Measurements from ENCODE around the gene CCL16. TPM values are rescaled to one million over a fixed set of nuclear protein-coding genes. Genes with fewer than 3 reads are reported as not detected.

Gene CCL16
- polyA plus RNA-seq, 1 donor from 2014 or later = not detected

DNA sequence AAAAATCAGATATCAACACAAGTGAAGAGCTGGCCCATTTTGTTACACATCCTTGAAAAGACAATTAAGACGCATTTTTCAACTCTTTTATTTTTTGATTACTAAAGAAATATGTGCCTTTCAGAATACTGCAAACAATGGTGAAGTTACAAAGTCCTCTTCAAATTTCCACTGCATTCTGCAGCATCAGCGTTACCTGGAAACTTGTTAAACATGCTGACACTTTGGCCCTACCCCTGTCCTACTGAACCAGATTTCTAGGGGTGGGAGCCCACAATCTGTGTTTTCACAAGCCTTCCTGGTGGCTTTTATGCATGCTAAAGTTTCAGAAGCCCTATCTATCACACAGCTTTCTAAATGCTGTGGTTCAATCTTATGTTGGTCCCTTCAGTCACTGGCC lies 9.8 kb upstream of the CCL16 start:
- no peaks in the 10 kb centered on the region for H3K79me2 ChIP-seq (replicated peaks; ENCODE audit: insufficient read depth, low read length)
- H3K27me3 ChIP-seq (ENCODE audit: insufficient read depth, low read depth, low read length) = no peaks in the 10 kb centered on the region
- H3F3A ChIP-seq (ENCODE audit: insufficient read depth, low read length, poor library complexity, severe bottlenecking) = no peaks in the 10 kb centered on the region
- H4K20me1 ChIP-seq (ENCODE audit: insufficient read depth) = no peaks in the 10 kb centered on the region
- H3K36me3 ChIP-seq (ENCODE audit: insufficient read depth, low read length) = no peaks in the 10 kb centered on the region
- TF ChIP-seq RAD21 (conservative IDR thresholded peaks at IDR 0.05) (no peak), EP300 (conservative IDR thresholded peaks at IDR 0.05; ENCODE audit: poor library complexity, severe bottlenecking) (no peak), MXI1 (conservative IDR thresholded peaks at IDR 0.05; ENCODE audit: poor library complexity, severe bottlenecking) (no peak), POLR2AphosphoS5 (IDR thresholded peaks at IDR 0.05) (no peak), SMC3 (conservative IDR thresholded peaks at IDR 0.05; ENCODE audit: poor library complexity) (no peak), EZH2 (IDR thresholded peaks at IDR 0.05; ENCODE audit: borderline replicate concordance, insufficient read depth, low read length, poor library complexity, severe bottlenecking) (no peak), TAF1 (IDR thresholded peaks at IDR 0.05; ENCODE audit: low read depth) (no peak)
- TF ChIP-seq, protein P1, sequence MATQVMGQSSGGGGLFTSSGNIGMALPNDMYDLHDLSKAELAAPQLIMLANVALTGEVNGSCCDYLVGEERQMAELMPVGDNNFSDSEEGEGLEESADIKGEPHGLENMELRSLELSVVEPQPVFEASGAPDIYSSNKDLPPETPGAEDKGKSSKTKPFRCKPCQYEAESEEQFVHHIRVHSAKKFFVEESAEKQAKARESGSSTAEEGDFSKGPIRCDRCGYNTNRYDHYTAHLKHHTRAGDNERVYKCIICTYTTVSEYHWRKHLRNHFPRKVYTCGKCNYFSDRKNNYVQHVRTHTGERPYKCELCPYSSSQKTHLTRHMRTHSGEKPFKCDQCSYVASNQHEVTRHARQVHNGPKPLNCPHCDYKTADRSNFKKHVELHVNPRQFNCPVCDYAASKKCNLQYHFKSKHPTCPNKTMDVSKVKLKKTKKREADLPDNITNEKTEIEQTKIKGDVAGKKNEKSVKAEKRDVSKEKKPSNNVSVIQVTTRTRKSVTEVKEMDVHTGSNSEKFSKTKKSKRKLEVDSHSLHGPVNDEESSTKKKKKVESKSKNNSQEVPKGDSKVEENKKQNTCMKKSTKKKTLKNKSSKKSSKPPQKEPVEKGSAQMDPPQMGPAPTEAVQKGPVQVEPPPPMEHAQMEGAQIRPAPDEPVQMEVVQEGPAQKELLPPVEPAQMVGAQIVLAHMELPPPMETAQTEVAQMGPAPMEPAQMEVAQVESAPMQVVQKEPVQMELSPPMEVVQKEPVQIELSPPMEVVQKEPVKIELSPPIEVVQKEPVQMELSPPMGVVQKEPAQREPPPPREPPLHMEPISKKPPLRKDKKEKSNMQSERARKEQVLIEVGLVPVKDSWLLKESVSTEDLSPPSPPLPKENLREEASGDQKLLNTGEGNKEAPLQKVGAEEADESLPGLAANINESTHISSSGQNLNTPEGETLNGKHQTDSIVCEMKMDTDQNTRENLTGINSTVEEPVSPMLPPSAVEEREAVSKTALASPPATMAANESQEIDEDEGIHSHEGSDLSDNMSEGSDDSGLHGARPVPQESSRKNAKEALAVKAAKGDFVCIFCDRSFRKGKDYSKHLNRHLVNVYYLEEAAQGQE (IDR thresholded peaks at IDR 0.05; ENCODE audit: borderline replicate concordance) = no peak
- TF ChIP-seq, protein P2, sequence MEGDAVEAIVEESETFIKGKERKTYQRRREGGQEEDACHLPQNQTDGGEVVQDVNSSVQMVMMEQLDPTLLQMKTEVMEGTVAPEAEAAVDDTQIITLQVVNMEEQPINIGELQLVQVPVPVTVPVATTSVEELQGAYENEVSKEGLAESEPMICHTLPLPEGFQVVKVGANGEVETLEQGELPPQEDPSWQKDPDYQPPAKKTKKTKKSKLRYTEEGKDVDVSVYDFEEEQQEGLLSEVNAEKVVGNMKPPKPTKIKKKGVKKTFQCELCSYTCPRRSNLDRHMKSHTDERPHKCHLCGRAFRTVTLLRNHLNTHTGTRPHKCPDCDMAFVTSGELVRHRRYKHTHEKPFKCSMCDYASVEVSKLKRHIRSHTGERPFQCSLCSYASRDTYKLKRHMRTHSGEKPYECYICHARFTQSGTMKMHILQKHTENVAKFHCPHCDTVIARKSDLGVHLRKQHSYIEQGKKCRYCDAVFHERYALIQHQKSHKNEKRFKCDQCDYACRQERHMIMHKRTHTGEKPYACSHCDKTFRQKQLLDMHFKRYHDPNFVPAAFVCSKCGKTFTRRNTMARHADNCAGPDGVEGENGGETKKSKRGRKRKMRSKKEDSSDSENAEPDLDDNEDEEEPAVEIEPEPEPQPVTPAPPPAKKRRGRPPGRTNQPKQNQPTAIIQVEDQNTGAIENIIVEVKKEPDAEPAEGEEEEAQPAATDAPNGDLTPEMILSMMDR (IDR thresholded peaks at IDR 0.05; ENCODE audit: poor library complexity, severe bottlenecking) = no peak
- no peak overlapping the region for H3K27ac ChIP-seq (ENCODE audit: low read length)
- no peaks in the 10 kb centered on the region for H3K9me2 ChIP-seq (ENCODE audit: insufficient read depth, low read length)
- H3K4me2 ChIP-seq (ENCODE audit: low read length) = no peak overlapping the region
- H2AFZ ChIP-seq (ENCODE audit: low read depth, low read length) = no peak overlapping the region
- H3K4me3 ChIP-seq (ENCODE audit: low read length) = no peak overlapping the region
- H3K9me3 ChIP-seq (ENCODE audit: low read length) = peaks cover 5% of the 10 kb centered on the region
- H3K9ac ChIP-seq (ENCODE audit: low read length) = no peak overlapping the region

DNA sequence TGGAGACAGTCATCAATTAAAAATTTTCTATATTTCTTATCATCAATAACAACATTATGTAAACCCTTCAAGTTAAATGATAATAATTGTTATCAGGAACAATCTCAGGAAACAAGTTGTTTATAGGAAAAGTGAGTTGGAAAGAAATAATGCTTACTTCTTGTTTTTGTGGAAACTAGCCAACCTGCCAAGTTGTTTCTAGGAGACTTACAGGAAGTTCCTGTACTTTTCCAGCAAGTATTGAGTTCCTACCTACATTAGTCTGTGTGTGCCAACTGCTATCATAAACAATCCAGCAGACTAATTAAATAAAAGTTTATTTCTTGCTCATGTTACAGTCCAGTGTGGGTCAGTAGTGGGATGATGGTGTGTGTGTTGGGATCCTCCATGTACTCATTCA lies 6.9 kb upstream of the CCL16 start:
- Histone ChIP-seq H3K79me2 (replicated peaks; ENCODE audit: insufficient read depth, low read length) (no peaks in the 10 kb centered on the region), H3K27me3 (ENCODE audit: insufficient read depth, low read depth, low read length) (no peaks in the 10 kb centered on the region), H3K36me3 (ENCODE audit: insufficient read depth, low read length) (no peaks in the 10 kb centered on the region), H3K4me3 (ENCODE audit: low read length) (no peak overlapping the region), H2AFZ (ENCODE audit: low read depth, low read length) (no peak overlapping the region), H4K20me1 (ENCODE audit: insufficient read depth) (no peaks in the 10 kb centered on the region), H3K27ac (ENCODE audit: low read length) (no peak overlapping the region), H3K9ac (ENCODE audit: low read length) (no peak overlapping the region), H3K9me3 (ENCODE audit: low read length) (peaks cover 5% of the 10 kb centered on the region), H3K9me2 (ENCODE audit: insufficient read depth, low read length) (no peaks in the 10 kb centered on the region), H3F3A (ENCODE audit: insufficient read depth, low read length, poor library complexity, severe bottlenecking) (no peaks in the 10 kb centered on the region), H3K4me2 (ENCODE audit: low read length) (no peak overlapping the region)
- TF ChIP-seq TAF1 (IDR thresholded peaks at IDR 0.05; ENCODE audit: low read depth) = no peak
- TF ChIP-seq EP300 (conservative IDR thresholded peaks at IDR 0.05; ENCODE audit: poor library complexity, severe bottlenecking) = no peak
- no peak for TF ChIP-seq POLR2AphosphoS5 (IDR thresholded peaks at IDR 0.05)
- TF ChIP-seq SMC3 (conservative IDR thresholded peaks at IDR 0.05; ENCODE audit: poor library complexity) = no peak
- TF ChIP-seq MXI1 (conservative IDR thresholded peaks at IDR 0.05; ENCODE audit: poor library complexity, severe bottlenecking) = no peak
- no peak for TF ChIP-seq RAD21 (conservative IDR thresholded peaks at IDR 0.05)
